HEK293 (cell line): ENCODE data around the gene RBM4.

Experiments
- ZNF660 ChIP-seq: fragments of 450-650 bp; IDR thresholded peaks from 2 replicates; pipeline ENCODE4 v1.5.1; 2018; ENCODE audit warnings: missing biosample characterization, mild to moderate bottlenecking, missing genetic modification characterization
- TF ChIP-seq, protein P1 (sequence below): fragments of 450-650 bp; formaldehyde crosslinking; IDR thresholded peaks from 2 replicates; pipeline ENCODE4 v1.5.1; 2016; ENCODE audit warnings: missing biosample characterization, missing genetic modification characterization
- TF ChIP-seq, protein P2 (sequence below): fragments of 450-650 bp; formaldehyde crosslinking; IDR thresholded peaks from 2 replicates; pipeline ENCODE4 v1.5.1; 2017; ENCODE audit warnings: missing biosample characterization, missing genetic modification characterization

- TF ChIP-seq ZNF660 (tag by site-specific recombination), result no peak
- TF ChIP-seq, protein P1, sequence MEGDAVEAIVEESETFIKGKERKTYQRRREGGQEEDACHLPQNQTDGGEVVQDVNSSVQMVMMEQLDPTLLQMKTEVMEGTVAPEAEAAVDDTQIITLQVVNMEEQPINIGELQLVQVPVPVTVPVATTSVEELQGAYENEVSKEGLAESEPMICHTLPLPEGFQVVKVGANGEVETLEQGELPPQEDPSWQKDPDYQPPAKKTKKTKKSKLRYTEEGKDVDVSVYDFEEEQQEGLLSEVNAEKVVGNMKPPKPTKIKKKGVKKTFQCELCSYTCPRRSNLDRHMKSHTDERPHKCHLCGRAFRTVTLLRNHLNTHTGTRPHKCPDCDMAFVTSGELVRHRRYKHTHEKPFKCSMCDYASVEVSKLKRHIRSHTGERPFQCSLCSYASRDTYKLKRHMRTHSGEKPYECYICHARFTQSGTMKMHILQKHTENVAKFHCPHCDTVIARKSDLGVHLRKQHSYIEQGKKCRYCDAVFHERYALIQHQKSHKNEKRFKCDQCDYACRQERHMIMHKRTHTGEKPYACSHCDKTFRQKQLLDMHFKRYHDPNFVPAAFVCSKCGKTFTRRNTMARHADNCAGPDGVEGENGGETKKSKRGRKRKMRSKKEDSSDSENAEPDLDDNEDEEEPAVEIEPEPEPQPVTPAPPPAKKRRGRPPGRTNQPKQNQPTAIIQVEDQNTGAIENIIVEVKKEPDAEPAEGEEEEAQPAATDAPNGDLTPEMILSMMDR (tag by site-specific recombination), result no peak
- TF ChIP-seq, protein P2, sequence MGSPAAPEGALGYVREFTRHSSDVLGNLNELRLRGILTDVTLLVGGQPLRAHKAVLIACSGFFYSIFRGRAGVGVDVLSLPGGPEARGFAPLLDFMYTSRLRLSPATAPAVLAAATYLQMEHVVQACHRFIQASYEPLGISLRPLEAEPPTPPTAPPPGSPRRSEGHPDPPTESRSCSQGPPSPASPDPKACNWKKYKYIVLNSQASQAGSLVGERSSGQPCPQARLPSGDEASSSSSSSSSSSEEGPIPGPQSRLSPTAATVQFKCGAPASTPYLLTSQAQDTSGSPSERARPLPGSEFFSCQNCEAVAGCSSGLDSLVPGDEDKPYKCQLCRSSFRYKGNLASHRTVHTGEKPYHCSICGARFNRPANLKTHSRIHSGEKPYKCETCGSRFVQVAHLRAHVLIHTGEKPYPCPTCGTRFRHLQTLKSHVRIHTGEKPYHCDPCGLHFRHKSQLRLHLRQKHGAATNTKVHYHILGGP, result no peak
Observed at GRCh38 chr11:66614073-66614472, 24.4 kb upstream of the RBM4 start.
